Measurements from ENCODE around the gene SLC39A11.
"Not testable (repeated sequence)": the region's sequence is repeated elsewhere in the genome, so short reads cannot be mapped to it uniquely, and the experiment has no call there.

The SLC39A11 gene

GRCh38 chr17:72943826-72944689, 148.4 kb downstream of the SLC39A11 start:
- no peak for DNase-seq
- Histone ChIP-seq H3K27ac (no peak overlapping the region), H3K4me3 (ENCODE audit: low read depth, low read length) (no peak overlapping the region), H3K36me3 (replicated peaks) (no peaks in the 10 kb centered on the region), H3K27me3 (replicated peaks) (no peaks in the 10 kb centered on the region)
- no peak for TF ChIP-seq CTCF (IDR thresholded peaks at IDR 0.05; ENCODE audit: low read depth, low read length, missing control alignments)
- in situ Hi-C loops (cut with HindIII; ENCODE audit: low pct_ligation_motif_present, low sequenced_read_pairs) = no loop called here

DNA sequence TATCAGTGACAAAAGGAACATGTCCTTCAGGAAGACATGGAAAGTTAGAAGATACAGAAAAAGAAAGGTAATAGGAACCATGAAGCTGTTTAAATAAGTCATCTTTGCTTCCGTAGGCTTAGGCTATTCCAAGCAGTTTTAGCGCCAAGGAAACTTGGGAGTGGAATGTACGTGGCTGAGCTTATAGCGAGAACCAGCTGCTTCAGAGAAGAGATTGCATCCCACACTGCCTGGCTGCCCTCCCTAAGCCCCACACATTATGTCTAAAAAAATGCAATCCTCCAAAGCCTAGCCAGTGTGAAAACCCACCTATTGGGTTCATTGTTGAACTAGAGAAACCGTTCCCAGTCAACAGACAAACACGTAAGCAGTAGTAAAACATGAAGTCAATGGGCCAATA, 149.9 kb downstream of the SLC39A11 start:
- in situ Hi-C loops (cut with HindIII; ENCODE audit: low pct_ligation_motif_present, low sequenced_read_pairs) = no loop called here
- DNase-seq = no peak
- no peak overlapping the region for H3K27ac ChIP-seq
- TF ChIP-seq CTCF (IDR thresholded peaks at IDR 0.05; ENCODE audit: low read depth, low read length, missing control alignments) = no peak
- no peaks in the 10 kb centered on the region for H3K27me3 ChIP-seq (replicated peaks)
- no peaks in the 10 kb centered on the region for H3K36me3 ChIP-seq (replicated peaks)
- no peak overlapping the region for H3K4me3 ChIP-seq (ENCODE audit: low read depth, low read length)

DNA sequence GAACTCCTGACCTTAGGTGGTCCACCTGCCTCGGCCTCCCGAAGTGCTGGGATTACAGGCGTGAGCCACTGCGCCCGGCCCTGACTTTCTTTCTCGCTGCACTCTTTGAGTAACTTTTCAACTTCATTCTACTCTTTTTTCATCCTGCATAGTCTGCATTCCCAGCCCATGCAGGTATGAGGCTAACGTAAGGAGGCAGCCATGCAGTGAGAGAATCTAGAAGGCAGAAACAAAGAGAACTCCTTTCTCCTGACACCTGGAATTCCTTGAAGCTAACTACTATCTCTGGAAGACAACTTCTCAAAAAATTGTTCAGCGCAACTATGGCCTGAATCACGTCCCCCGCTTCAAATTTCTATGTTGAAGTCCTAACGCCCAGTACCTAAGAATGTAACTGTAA, 152.0 kb downstream of the SLC39A11 start:
- no peak overlapping the region for H3K4me3 ChIP-seq (ENCODE audit: low read depth, low read length)
- no peak overlapping the region for H3K27ac ChIP-seq
- no peak for DNase-seq
- H3K27me3 ChIP-seq (replicated peaks) = no peaks in the 10 kb centered on the region
- H3K36me3 ChIP-seq (replicated peaks) = no peaks in the 10 kb centered on the region
- in situ Hi-C loops (cut with HindIII; ENCODE audit: low pct_ligation_motif_present, low sequenced_read_pairs) = no loop called here
- no peak for TF ChIP-seq CTCF (IDR thresholded peaks at IDR 0.05; ENCODE audit: low read depth, low read length, missing control alignments)

DNA sequence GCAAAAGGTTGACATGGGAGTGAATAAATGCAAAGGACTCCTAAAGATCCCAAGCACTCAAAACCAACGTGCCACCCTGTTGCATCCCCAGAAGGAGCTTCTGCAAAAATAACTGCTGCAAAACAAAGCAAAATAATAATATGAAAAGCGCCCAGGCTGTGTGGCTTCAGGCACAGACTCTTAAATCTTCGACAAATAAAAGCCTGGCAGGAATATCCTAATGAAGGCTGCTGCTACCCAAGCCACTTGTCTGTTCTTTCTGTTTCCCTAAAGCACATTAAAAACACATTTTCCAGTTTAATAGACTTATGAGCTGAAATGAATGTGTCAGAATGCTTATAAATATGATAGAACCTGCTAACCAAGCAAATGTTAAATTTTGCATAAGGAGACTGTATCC, 154.0 kb downstream of the SLC39A11 start:
- no peak overlapping the region for H3K27ac ChIP-seq
- no peak overlapping the region for H3K4me3 ChIP-seq (ENCODE audit: low read depth, low read length)
- TF ChIP-seq CTCF (IDR thresholded peaks at IDR 0.05; ENCODE audit: low read depth, low read length, missing control alignments) = no peak
- H3K27me3 ChIP-seq (replicated peaks) = no peaks in the 10 kb centered on the region
- H3K36me3 ChIP-seq (replicated peaks) = no peaks in the 10 kb centered on the region
- in situ Hi-C loops (cut with HindIII; ENCODE audit: low pct_ligation_motif_present, low sequenced_read_pairs) = no loop called here
- DNase-seq = no peak

- Histone ChIP-seq H3K27ac (no peak overlapping the region), H3K4me3 (ENCODE audit: low read depth, low read length) (no peak overlapping the region), H3K27me3 (replicated peaks) (no peaks in the 10 kb centered on the region), H3K36me3 (replicated peaks) (no peaks in the 10 kb centered on the region)
- in situ Hi-C loops (cut with HindIII; ENCODE audit: low pct_ligation_motif_present, low sequenced_read_pairs) = no loop called here
- DNase-seq = no peak
- TF ChIP-seq CTCF (IDR thresholded peaks at IDR 0.05; ENCODE audit: low read depth, low read length, missing control alignments) = no peak
These were observed 154.8 kb downstream of the SLC39A11 start for GRCh38 chr17:72937707-72938106.

- H3K27ac ChIP-seq; H3K4me3 ChIP-seq (ENCODE audit: low read depth, low read length); in situ Hi-C loops (cut with HindIII; ENCODE audit: low pct_ligation_motif_present, low sequenced_read_pairs); DNase-seq; H3K36me3 ChIP-seq (replicated peaks); H3K27me3 ChIP-seq (replicated peaks): not testable (repeated sequence)
These were observed 155.2 kb downstream of the SLC39A11 start for GRCh38 chr17:72937254-72937653.
